Thoracic aorta (tissue), 2 donors: ENCODE results near the gene DPPA2. TPM values are rescaled to one million over a fixed set of nuclear protein-coding genes. Genes with fewer than 3 reads are reported as not detected.

Experiments used
- ATAC-seq: fragments of 150-250 bp; one replicate; pipeline ENCODE4 v1.8.0; 2017; ENCODE audit warnings: low read depth; ENCODE audit not compliant: insufficient number of reproducible peaks, low FRiP score
- DNase-seq: peaks from one replicate; pipeline ENCODE4 v3.0.0-alpha.2; 2020; ENCODE audit warnings: low spot score
- H3K27ac ChIP-seq, 2 donors: fragments of 200-600 bp; sonication (generic); 1 replicate in 1 of 2; 2 replicates in 1 of 2; pipeline ENCODE4 v1.5.1; 2016; ENCODE audit warnings: mild to moderate bottlenecking in 2 of 2, moderate library complexity in 2 of 2
- H3K27me3 ChIP-seq: fragments of 200-600 bp; sonication (generic); replicated peaks from 2 replicates; pipeline ENCODE4 v1.6.0; 2016; ENCODE audit warnings: mild to moderate bottlenecking; ENCODE audit not compliant: insufficient read depth
- H3K36me3 ChIP-seq: fragments of 200-600 bp; sonication (generic); one replicate; pipeline ENCODE4 v1.5.1; 2016
- H3K4me1 ChIP-seq, 2 donors: fragments of 200-600 bp; sonication (generic); 1 replicate in 1 of 2; 2 replicates in 1 of 2; pipeline versions ENCODE4 v1.5.1 to v1.6.0; 2016; ENCODE audit warnings: low read depth in 2 of 2, mild to moderate bottlenecking in 1 of 2; ENCODE audit not compliant: control insufficient read depth in 1 of 2
- H3K4me3 ChIP-seq: fragments of 200-600 bp; sonication (generic); 2 replicates; pipeline ENCODE4 v1.5.1; 2016; ENCODE audit warnings: mild to moderate bottlenecking
- H3K9me3 ChIP-seq: fragments of 200-600 bp; sonication (generic); 2 replicates; pipeline ENCODE4 v1.5.1; 2016
- total RNA-seq, 2 donors: library from RNA; depleted of rRNA; stranded (reverse); fragments of >200 nt; gene quantifications; one replicate each; pipeline versions ENCODE4 v1.1.0 to v1.2.3, GENCODE V29; 2016
- TF ChIP-seq, protein P1 (sequence below): fragments of 200-600 bp; sonication (generic); IDR thresholded peaks from one replicate; pipeline ENCODE4 v1.5.1; 2019; ENCODE audit warnings: antibody characterized with exemption

DPPA2 gene
- total RNA-seq, 2 donors from 2014 or later = not detected

DNA sequence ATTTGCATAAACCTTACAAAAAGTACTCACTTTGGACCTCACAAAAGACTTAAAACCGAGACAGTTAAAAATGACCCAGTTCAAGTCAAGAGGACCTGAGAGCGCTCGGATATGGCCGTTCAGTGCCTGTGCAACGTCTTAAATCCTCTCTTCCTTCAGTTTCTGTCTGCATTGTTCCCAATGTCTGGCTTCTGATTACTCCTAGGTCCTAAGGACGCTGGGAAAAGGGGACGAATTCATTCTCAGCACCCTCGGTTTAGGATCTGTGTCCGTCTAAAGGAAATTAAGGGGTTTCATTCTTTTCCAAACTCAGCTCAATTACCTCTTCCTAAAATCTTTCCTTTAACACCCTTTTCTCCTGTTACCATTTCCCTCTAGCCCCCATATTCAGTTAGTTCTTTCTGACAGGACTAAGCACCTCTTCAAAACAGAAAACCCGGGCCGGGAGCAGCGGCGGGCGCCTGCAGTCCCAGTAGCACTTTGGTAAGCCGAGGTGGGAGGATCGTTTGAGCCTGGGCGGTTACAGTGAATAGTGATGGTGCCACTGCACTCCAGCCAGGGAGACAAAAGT is 20.1 kb upstream of the DPPA2 start:
- H3K36me3 ChIP-seq = no peaks in the 10 kb centered on the region
- H3K27me3 ChIP-seq = no peaks in the 10 kb centered on the region
- H3K4me1 ChIP-seq = peaks cover 0 to 4% of the 10 kb centered on the region in 2 donors
- H3K4me3 ChIP-seq = peak overlapping the region; percentile 73
- H3K27ac ChIP-seq = no peak overlapping the region
- H3K9me3 ChIP-seq = no peaks in the 10 kb centered on the region
- DNase-seq (no peak), ATAC-seq (peak; percentile 60)
- TF ChIP-seq, protein P1, sequence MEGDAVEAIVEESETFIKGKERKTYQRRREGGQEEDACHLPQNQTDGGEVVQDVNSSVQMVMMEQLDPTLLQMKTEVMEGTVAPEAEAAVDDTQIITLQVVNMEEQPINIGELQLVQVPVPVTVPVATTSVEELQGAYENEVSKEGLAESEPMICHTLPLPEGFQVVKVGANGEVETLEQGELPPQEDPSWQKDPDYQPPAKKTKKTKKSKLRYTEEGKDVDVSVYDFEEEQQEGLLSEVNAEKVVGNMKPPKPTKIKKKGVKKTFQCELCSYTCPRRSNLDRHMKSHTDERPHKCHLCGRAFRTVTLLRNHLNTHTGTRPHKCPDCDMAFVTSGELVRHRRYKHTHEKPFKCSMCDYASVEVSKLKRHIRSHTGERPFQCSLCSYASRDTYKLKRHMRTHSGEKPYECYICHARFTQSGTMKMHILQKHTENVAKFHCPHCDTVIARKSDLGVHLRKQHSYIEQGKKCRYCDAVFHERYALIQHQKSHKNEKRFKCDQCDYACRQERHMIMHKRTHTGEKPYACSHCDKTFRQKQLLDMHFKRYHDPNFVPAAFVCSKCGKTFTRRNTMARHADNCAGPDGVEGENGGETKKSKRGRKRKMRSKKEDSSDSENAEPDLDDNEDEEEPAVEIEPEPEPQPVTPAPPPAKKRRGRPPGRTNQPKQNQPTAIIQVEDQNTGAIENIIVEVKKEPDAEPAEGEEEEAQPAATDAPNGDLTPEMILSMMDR = no peak

DNA sequence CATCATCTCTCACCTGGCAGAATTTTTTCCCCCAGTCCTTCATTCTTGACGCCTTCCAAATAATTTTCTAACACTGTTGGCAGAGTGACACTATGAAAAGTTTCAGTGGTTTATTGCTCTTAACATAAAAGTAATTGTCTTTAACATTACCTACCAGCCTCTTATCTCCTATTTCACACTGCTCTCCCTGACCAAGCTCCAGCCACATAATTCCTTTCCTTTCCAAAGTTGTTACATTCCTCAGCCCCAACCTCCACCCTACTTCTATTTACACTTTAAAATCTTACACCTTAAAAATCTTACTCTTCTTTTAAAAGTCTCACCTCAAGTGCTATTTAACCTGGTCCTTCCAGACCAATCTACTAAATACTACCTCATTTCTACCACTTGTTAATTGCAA is 18.3 kb upstream of the DPPA2 start:
- Histone ChIP-seq H3K9me3 (no peaks in the 10 kb centered on the region), H3K4me3 (no peak overlapping the region), H3K4me1 (peaks cover 0 to 4% of the 10 kb centered on the region in 2 donors), H3K27ac (no peak overlapping the region), H3K36me3 (no peaks in the 10 kb centered on the region), H3K27me3 (no peaks in the 10 kb centered on the region)
- TF ChIP-seq, protein P1 = no peak
- DNase-seq (no peak), ATAC-seq (no peak)

DNA sequence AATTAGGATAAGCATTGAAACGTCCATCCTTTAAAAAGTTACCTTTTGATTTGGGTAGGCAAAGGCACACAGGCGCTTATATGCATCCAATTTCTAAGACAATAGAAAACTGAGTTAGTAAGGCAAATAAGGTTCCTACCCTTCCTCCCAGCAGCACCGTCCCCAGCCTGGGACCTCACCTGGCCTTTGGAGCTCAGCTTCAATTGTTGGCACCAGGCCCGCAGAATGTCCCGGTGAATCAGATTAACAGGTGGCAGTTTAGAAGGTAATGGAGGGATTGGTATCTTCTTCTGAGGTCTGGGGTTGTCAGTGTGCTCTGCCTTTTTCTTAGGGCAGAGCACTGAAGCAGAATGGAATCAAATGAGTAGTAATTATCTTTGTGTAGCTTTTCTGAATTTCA is 15.4 kb upstream of the DPPA2 start:
- DNase-seq (no peak), ATAC-seq (no peak)
- H3K4me3 ChIP-seq = no peak overlapping the region
- TF ChIP-seq, protein P1 = no peak
- H3K36me3 ChIP-seq = no peaks in the 10 kb centered on the region
- no peak overlapping the region for H3K27ac ChIP-seq
- no peaks in the 10 kb centered on the region for H3K9me3 ChIP-seq
- H3K4me1 ChIP-seq = peaks cover 0 to 2% of the 10 kb centered on the region in 2 donors
- H3K27me3 ChIP-seq = no peaks in the 10 kb centered on the region

DNA sequence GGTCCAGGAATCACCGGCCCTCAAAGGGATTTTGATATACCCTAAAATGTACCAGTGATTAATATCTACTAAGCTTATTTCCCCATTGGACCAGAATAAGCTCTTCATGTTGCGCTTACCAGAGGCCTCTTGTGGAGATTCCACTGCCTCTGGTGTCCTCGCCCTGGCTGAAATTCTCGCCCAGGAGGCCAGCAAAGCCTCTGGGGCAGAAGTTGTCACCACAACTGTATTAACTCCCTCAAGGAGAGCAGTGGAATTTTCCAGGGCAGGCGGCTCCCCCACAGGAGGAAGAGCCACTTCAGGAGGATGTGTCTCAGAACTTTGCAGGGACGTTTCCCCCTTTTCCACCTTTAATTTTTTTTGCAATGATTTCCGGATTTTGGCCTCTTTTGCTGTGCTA is 14.1 kb upstream of the DPPA2 start:
- no peaks in the 10 kb centered on the region for H3K9me3 ChIP-seq

DNA sequence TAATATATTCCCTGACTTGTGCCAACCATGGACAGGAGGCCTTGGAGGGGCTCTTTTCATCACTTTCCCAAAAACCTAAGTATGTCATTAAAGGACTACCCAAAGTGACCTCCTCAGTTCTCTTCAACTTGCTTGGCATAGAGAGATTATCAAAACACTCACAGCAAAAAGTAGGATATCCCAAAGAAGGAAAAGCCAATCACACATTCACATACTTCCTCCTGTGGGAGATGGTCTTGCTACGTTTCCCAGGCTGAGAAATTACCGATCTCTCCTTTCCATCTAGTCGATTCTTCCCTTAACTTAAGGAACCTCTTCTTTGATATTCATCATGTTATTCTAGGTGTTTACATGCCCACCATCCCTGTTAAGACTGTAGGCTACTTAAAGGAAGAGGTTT is 11.9 kb upstream of the DPPA2 start:
- Histone ChIP-seq H3K27me3 (no peaks in the 10 kb centered on the region), H3K27ac (no peak overlapping the region), H3K4me1 (no peaks in the 10 kb centered on the region), H3K4me3 (no peak overlapping the region), H3K9me3 (no peaks in the 10 kb centered on the region), H3K36me3 (no peaks in the 10 kb centered on the region)
- TF ChIP-seq, protein P1 = no peak
- no peak for ATAC-seq
- no peak for DNase-seq

More for the DNA sequence above, 14.1 kb upstream of the DPPA2 start:
- ATAC-seq = no peak
- TF ChIP-seq, protein P1 = no peak
- Histone ChIP-seq H3K36me3 (no peaks in the 10 kb centered on the region), H3K4me3 (no peak overlapping the region), H3K4me1 (no peaks in the 10 kb centered on the region), H3K27me3 (no peaks in the 10 kb centered on the region), H3K27ac (no peak overlapping the region)
- DNase-seq = no peak
